HCT116 (cell line): ENCODE data around the gene ISYNA1. TPM values are rescaled to one million over a fixed set of nuclear protein-coding genes. Genes with fewer than 3 reads are reported as not detected.

ENCODE experiments used
- ATAC-seq: fragments of 200-7000 bp; cut with Tn5 transposase; 2 replicates; pipeline ENCODE4 v1.9.1; 2020; ENCODE audit warnings: mild to moderate bottlenecking, moderate library complexity
- BruUV-seq: library from RNA; stranded (reverse); fragments of 400-500 nt; replicated peaks from 2 replicates; lab custom pipeline; 2021; lab: Mats Ljungman, UMichigan
- CTCF ChIA-PET: fragments of 300-600 bp; sonication (Branson Sonifier 250); formaldehyde crosslinking; loops from one replicate; lab custom pipeline; 2021; ENCODE audit warnings: antibody characterized with exemption; lab: Charles Lee
- POLR2A ChIA-PET: fragments of 300-600, 350-600 bp; sonication (Branson Sonifier 250); formaldehyde crosslinking; loops from one replicate; lab custom pipeline; 2021; ENCODE audit warnings: antibody characterized with exemption; lab: Charles Lee
- RAD21 ChIA-PET, 2 experiments: fragments of 300-600 bp; sonication (Branson Sonifier 250); formaldehyde crosslinking; loops; one replicate each; lab custom pipeline; 2023; ENCODE audit warnings: low total read pairs in 2 of 2; ENCODE audit not compliant: uncharacterized antibody in 2 of 2, unreplicated experiment in 2 of 2, low non-redundant PET in 1 of 2; lab: Charles Lee
- DNase-seq: peaks from one replicate; pipeline ENCODE4 v3.0.0-alpha.2; 2010; ENCODE audit warnings: low read depth, low spot score
- H2AFZ ChIP-seq: fragments of 200-600 bp; shearing (Covaris generic), sonication (generic); 2 replicates; pipeline ENCODE4 v1.6.1; 2017; ENCODE audit warnings: low read depth, mixed run types, mixed read lengths, antibody characterized with exemption, low read length; ENCODE audit not compliant: poor library complexity, severe bottlenecking
- H3K27ac ChIP-seq: 2 replicates; pipeline ENCODE4 v1.5.1; 2012; ENCODE audit warnings: low read depth, low read length
- H3K27me3 ChIP-seq: fragments of 200-600 bp; sonication (generic); 2 replicates; pipeline ENCODE4 v1.6.1; 2016; ENCODE audit warnings: mixed run types, low read length, mixed read lengths; ENCODE audit not compliant: insufficient read depth
- H3K36me3 ChIP-seq, 2 experiments: fragments of 200-500 bp in 1 of 2; fragments of 200-600 bp in 1 of 2; sonication (Bioruptor generic) in 1 of 2; sonication (generic) in 1 of 2; 2 replicates each; pipeline versions ENCODE4 v1.5.1 to v1.6.1; 2014 to 2016; ENCODE audit warnings: low read length in 2 of 2, inconsistent platforms in 1 of 2, mixed read lengths in 1 of 2, mixed run types in 1 of 2; ENCODE audit not compliant: insufficient read depth in 2 of 2, control insufficient read depth in 1 of 2
- H3K4me1 ChIP-seq, 2 experiments: fragments of 200-600 bp in 1 of 2; sonication (generic) in 1 of 2; 2 replicates each; pipeline versions ENCODE4 v1.5.1 to v1.6.1; 2012 to 2017; ENCODE audit warnings: low read length in 2 of 2, inconsistent platforms in 1 of 2, mild to moderate bottlenecking in 1 of 2, mixed read lengths in 1 of 2, mixed run types in 1 of 2, moderate library complexity in 1 of 2; ENCODE audit not compliant: insufficient read depth in 2 of 2, control insufficient read depth in 1 of 2
- H3K4me2 ChIP-seq: fragments of 200-600 bp; sonication (generic); 2 replicates; pipeline ENCODE4 v1.6.1; 2017; ENCODE audit warnings: mixed run types, low read length, mixed read lengths
- H3K4me3 ChIP-seq, 2 experiments: fragments of 200-600 bp in 1 of 2; sonication (generic) in 1 of 2; replicated peaks in 1 of 2; 2 replicates each; pipeline ENCODE4 v1.5.1; 2011 to 2016; ENCODE audit warnings: low read length in 2 of 2, control low read depth in 1 of 2, low read depth in 1 of 2, mild to moderate bottlenecking in 1 of 2, mixed read lengths in 1 of 2, mixed run types in 1 of 2
- H3K79me2 ChIP-seq: fragments of 200-600 bp; sonication (generic); 2 replicates; pipeline ENCODE4 v1.6.1; 2017; ENCODE audit warnings: mild to moderate bottlenecking, mixed run types, low read length, moderate library complexity, mixed read lengths; ENCODE audit not compliant: insufficient read depth
- H3K9ac ChIP-seq: fragments of 200-600 bp; sonication (generic); 2 replicates; pipeline ENCODE4 v1.6.1; 2016; ENCODE audit warnings: low read length, mixed read lengths
- H3K9me2 ChIP-seq: fragments of 200-600 bp; sonication (generic), shearing (Covaris generic); 2 replicates; pipeline ENCODE4 v1.6.1; 2017; ENCODE audit warnings: mixed run types, mild to moderate bottlenecking, moderate library complexity; ENCODE audit not compliant: insufficient read depth
- H3K9me3 ChIP-seq, 2 experiments: fragments of 200-500 bp in 1 of 2; fragments of 200-600 bp in 1 of 2; sonication (Bioruptor generic) in 1 of 2; sonication (generic) in 1 of 2; 2 replicates each; pipeline ENCODE4 v1.6.1; 2014 to 2017; ENCODE audit warnings: low read length in 2 of 2, mixed read lengths in 2 of 2, inconsistent platforms in 1 of 2, low read depth in 1 of 2, mild to moderate bottlenecking in 1 of 2, mixed run types in 1 of 2, moderate library complexity in 1 of 2; ENCODE audit not compliant: control insufficient read depth in 1 of 2, insufficient read depth in 1 of 2
- H4K20me1 ChIP-seq: fragments of 200-600 bp; sonication (generic), shearing (Covaris generic); 2 replicates; pipeline ENCODE4 v1.6.1; 2017; ENCODE audit warnings: mixed run types, mild to moderate bottlenecking, moderate library complexity; ENCODE audit not compliant: insufficient read depth
- CBX3 ChIP-seq: IDR thresholded peaks from 2 replicates; pipeline ENCODE4 v1.6.1; 2012; ENCODE audit warnings: low read depth
- CEBPB ChIP-seq: IDR thresholded peaks from 2 replicates; pipeline ENCODE4 v1.6.1; 2012; ENCODE audit warnings: low read depth
- EGR1 ChIP-seq: IDR thresholded peaks from 2 replicates; pipeline ENCODE4 v1.6.1; 2012; ENCODE audit warnings: low read depth
- ELF1 ChIP-seq: IDR thresholded peaks from 2 replicates; pipeline ENCODE4 v1.6.1; 2012; ENCODE audit warnings: low read depth, borderline replicate concordance
- FOSL1 ChIP-seq: IDR thresholded peaks from 2 replicates; pipeline ENCODE4 v1.6.1; 2012; ENCODE audit warnings: low read depth
- JUND ChIP-seq: IDR thresholded peaks from 2 replicates; pipeline ENCODE4 v1.6.1; 2012
- POLR2A ChIP-seq: IDR thresholded peaks from 2 replicates; pipeline ENCODE4 v1.7.0; 2011; ENCODE audit warnings: borderline replicate concordance; ENCODE audit not compliant: insufficient read depth, insufficient read length; ENCODE audit errors: extremely low read depth
- POLR2AphosphoS5 ChIP-seq: IDR thresholded peaks from 2 replicates; pipeline ENCODE4 v1.6.1; 2011; ENCODE audit warnings: mild to moderate bottlenecking, low read depth, low read length, moderate library complexity
- SIN3A ChIP-seq: IDR thresholded peaks from 2 replicates; pipeline ENCODE4 v1.6.1; 2012; ENCODE audit warnings: low read depth
- TCF7L2 ChIP-seq: IDR thresholded peaks from 2 replicates; pipeline ENCODE4 v1.7.0; 2011; ENCODE audit warnings: borderline replicate concordance, inconsistent platforms; ENCODE audit not compliant: insufficient read depth, insufficient read length; ENCODE audit errors: extremely low read depth
- ZBTB33 ChIP-seq: IDR thresholded peaks from 2 replicates; pipeline ENCODE4 v1.6.1; 2011; ENCODE audit warnings: mild to moderate bottlenecking, low read length, moderate library complexity; ENCODE audit not compliant: insufficient replicate concordance; ENCODE audit errors: extremely low read depth
- ZFX ChIP-seq: fragments of 450-650 bp; IDR thresholded peaks from 2 replicates; pipeline ENCODE4 v1.6.1; 2017
- ZNF274 ChIP-seq: fragments of 200-500 bp; sonication (Bioruptor generic); IDR thresholded peaks from 2 replicates; pipeline ENCODE4 v1.6.1; 2014; ENCODE audit warnings: mild to moderate bottlenecking, low read depth, low read length, inconsistent platforms
- intact Hi-C: fragments of 100-400 bp; cut with micrococcal nuclease; formaldehyde crosslinking; loops from 2 replicates; pipeline ENCODE4 v1.10.0; 2022
- total RNA-seq: library from RNA; stranded (reverse); gene quantifications from one replicate; pipeline ENCODE4 v1.2.1, GENCODE V29; 2021; ENCODE audit not compliant: unreplicated experiment
- TF ChIP-seq, protein P1 (sequence below): IDR thresholded peaks from 2 replicates; pipeline ENCODE4 v1.6.1; 2012; ENCODE audit warnings: low read depth

Gene ISYNA1
- total RNA-seq, 1 experiment from 2014 or later, result 365 TPM

- TF ChIP-seq ZBTB33, result no peak
Observed at GRCh38 chr19:18418483-18419194, 19.3 kb downstream of the ISYNA1 start (continued).

DNA sequence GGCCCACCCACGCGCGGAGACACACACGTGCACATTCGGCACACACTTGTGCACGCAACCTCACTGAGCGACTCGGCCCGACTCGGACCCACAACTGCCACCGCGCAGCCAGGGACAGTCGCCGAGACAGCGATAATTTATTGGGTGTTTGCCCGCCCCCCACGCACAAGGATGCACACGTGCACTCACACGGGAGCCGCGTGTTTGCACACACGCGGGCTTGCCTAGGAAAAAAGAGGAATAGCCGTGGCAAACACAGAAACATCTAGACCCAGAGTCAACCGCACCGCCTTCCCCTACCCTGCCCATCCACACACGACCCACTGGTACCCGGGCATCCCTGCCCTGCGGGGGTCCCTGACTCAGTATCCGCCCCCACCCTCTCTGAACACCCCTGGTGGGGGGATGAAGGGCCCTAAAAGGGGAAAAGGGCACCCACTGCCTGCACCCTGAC, 19.9 kb downstream of the ISYNA1 start:
- no peak for ATAC-seq
- no peaks in the 10 kb centered on the region for H3K9me3 ChIP-seq
- peak overlapping the region; percentile 53 to 92 for H3K4me3 ChIP-seq
- no peak for TF ChIP-seq CEBPB
- no peak for TF ChIP-seq FOSL1
- no peak for TF ChIP-seq ZFX
- TF ChIP-seq POLR2A, result no peak
- TF ChIP-seq, protein P1, sequence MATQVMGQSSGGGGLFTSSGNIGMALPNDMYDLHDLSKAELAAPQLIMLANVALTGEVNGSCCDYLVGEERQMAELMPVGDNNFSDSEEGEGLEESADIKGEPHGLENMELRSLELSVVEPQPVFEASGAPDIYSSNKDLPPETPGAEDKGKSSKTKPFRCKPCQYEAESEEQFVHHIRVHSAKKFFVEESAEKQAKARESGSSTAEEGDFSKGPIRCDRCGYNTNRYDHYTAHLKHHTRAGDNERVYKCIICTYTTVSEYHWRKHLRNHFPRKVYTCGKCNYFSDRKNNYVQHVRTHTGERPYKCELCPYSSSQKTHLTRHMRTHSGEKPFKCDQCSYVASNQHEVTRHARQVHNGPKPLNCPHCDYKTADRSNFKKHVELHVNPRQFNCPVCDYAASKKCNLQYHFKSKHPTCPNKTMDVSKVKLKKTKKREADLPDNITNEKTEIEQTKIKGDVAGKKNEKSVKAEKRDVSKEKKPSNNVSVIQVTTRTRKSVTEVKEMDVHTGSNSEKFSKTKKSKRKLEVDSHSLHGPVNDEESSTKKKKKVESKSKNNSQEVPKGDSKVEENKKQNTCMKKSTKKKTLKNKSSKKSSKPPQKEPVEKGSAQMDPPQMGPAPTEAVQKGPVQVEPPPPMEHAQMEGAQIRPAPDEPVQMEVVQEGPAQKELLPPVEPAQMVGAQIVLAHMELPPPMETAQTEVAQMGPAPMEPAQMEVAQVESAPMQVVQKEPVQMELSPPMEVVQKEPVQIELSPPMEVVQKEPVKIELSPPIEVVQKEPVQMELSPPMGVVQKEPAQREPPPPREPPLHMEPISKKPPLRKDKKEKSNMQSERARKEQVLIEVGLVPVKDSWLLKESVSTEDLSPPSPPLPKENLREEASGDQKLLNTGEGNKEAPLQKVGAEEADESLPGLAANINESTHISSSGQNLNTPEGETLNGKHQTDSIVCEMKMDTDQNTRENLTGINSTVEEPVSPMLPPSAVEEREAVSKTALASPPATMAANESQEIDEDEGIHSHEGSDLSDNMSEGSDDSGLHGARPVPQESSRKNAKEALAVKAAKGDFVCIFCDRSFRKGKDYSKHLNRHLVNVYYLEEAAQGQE, result no peak
- no peak for TF ChIP-seq SIN3A
- TF ChIP-seq CBX3, result no peak
- no peak for TF ChIP-seq ELF1
- TF ChIP-seq ZNF274, result no peak
- TF ChIP-seq ZBTB33, result no peak
- TF ChIP-seq EGR1, result no peak
- no peak for TF ChIP-seq JUND
- no peak for TF ChIP-seq TCF7L2
- no peak for TF ChIP-seq POLR2AphosphoS5
- H4K20me1 ChIP-seq, result no peaks in the 10 kb centered on the region
- H3K9me2 ChIP-seq, result no peaks in the 10 kb centered on the region
- ChIA-PET RAD21 (no interaction called here), CTCF (interaction anchor here (0.7 to 3.5 kb wide), 5 partner anchors 8 to 498 kb away, joined by 3 to 11 read pairs (median 3); no protein-coding TSS in a partner anchor), POLR2A (interaction anchor here (0.9 to 5.3 kb wide), 7 partner anchors 13 to 138 kb away, joined by 3 to 45 read pairs (median 6); partner anchors contain the start of genes GDF15 and JUND)
- peak overlapping the region; percentile 100 for H3K4me2 ChIP-seq
- intact Hi-C loops, result no loop called here
- DNase-seq, result no peak
- peaks cover 38% of the 10 kb centered on the region for H3K79me2 ChIP-seq
- peak overlapping the region; percentile 98 for H3K27ac ChIP-seq
- no TSS peak for BruUV-seq
- H3K36me3 ChIP-seq, result no peaks in the 10 kb centered on the region; a peak in 1 of 4 replicates
- peak overlapping the region; percentile 96 for H3K9ac ChIP-seq
- no peak overlapping the region for H2AFZ ChIP-seq
- no peaks in the 10 kb centered on the region for H3K27me3 ChIP-seq
- H3K4me1 ChIP-seq, result peaks cover 54 to 80% of the 10 kb centered on the region in 2 experiments
